Endothelial cell (in vitro differentiated cells): Measurements from ENCODE around the gene ST8SIA1. TPM values are rescaled to one million over a fixed set of nuclear protein-coding genes. Genes with fewer than 3 reads are reported as not detected.

Experiments
- DNase-seq: peaks from one replicate; pipeline ENCODE4 v3.0.0; 2021; ENCODE audit warnings: low spot score
- H3K27ac Mint-ChIP-seq: one replicate; pipeline ENCODE4 v1.8.0; 2021; ENCODE audit warnings: mixed read lengths, inconsistent platforms; ENCODE audit not compliant: unreplicated experiment
- H3K27me3 Mint-ChIP-seq: one replicate; pipeline ENCODE4 v1.8.0; 2021; ENCODE audit warnings: mild to moderate bottlenecking, moderate library complexity, mixed read lengths, inconsistent platforms; ENCODE audit not compliant: unreplicated experiment
- H3K36me3 Mint-ChIP-seq: one replicate; pipeline ENCODE4 v1.8.0; 2021; ENCODE audit warnings: mild to moderate bottlenecking, low read depth, mixed read lengths, inconsistent platforms; ENCODE audit not compliant: unreplicated experiment
- H3K4me1 Mint-ChIP-seq: one replicate; pipeline ENCODE4 v1.8.0; 2021; ENCODE audit warnings: mild to moderate bottlenecking, mixed read lengths, inconsistent platforms; ENCODE audit not compliant: unreplicated experiment
- H3K4me3 Mint-ChIP-seq: one replicate; pipeline ENCODE4 v1.8.0; 2021; ENCODE audit warnings: mild to moderate bottlenecking, mixed read lengths, inconsistent platforms; ENCODE audit not compliant: unreplicated experiment
- H3K9me3 Mint-ChIP-seq: one replicate; pipeline ENCODE4 v1.8.0; 2021; ENCODE audit warnings: mixed read lengths, inconsistent platforms; ENCODE audit not compliant: unreplicated experiment
- total RNA-seq: library from RNA; stranded (reverse); fragmentation: NEBNext Ultra II Directional; extraction: Animal tissue kit (Norgen Biotek cat#: 25700); gene quantifications from one replicate; pipeline ENCODE4 v1.2.1, GENCODE V29; 2021; ENCODE audit not compliant: unreplicated experiment
- TF ChIP-seq, protein P1 (sequence below): fragments of 200-600 bp; sonication (generic); IDR thresholded peaks from one replicate; pipeline ENCODE4 v1.5.0; 2021; ENCODE audit warnings: antibody characterized with exemption; ENCODE audit not compliant: unreplicated experiment

The ST8SIA1 gene
- total RNA-seq, 1 donor from 2014 or later: 0.77 TPM

DNA sequence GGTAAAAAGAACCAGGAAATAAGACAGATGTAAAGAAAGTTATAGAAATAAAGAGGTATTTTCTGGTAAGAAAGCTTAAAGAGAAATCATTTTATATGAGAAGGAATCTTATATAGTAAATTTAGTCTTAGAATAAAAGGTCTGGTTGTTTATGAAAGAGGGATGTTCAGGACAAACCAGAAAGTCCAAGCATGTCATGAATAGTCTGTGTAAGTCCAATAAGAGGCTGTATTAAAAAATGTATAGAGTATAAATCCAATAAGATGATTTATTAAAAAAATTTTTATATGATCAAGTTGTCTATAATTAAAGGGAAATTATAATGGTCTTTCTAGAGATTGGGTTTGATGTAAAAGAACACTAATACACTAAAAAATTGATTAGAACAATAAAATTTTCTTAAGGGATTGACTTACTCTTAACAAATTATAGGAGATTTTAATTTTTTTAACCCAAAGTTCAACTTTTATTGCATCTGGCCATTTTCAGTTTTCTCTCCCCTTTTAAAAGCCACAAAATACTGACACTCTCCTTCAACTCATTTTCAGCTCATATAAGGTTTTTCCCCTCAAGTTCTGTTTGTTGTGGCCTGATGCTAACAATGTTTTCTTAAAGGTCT is 35.1 kb downstream of the ST8SIA1 start:
- H3K36me3 Mint-ChIP-seq: no peaks in the 10 kb centered on the region
- H3K27me3 Mint-ChIP-seq: no peaks in the 10 kb centered on the region
- H3K4me1 Mint-ChIP-seq: no peaks in the 10 kb centered on the region
- no peaks in the 10 kb centered on the region for H3K9me3 Mint-ChIP-seq
- no peak overlapping the region for H3K27ac Mint-ChIP-seq
- TF ChIP-seq, protein P1, sequence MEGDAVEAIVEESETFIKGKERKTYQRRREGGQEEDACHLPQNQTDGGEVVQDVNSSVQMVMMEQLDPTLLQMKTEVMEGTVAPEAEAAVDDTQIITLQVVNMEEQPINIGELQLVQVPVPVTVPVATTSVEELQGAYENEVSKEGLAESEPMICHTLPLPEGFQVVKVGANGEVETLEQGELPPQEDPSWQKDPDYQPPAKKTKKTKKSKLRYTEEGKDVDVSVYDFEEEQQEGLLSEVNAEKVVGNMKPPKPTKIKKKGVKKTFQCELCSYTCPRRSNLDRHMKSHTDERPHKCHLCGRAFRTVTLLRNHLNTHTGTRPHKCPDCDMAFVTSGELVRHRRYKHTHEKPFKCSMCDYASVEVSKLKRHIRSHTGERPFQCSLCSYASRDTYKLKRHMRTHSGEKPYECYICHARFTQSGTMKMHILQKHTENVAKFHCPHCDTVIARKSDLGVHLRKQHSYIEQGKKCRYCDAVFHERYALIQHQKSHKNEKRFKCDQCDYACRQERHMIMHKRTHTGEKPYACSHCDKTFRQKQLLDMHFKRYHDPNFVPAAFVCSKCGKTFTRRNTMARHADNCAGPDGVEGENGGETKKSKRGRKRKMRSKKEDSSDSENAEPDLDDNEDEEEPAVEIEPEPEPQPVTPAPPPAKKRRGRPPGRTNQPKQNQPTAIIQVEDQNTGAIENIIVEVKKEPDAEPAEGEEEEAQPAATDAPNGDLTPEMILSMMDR: no peak
- no peak overlapping the region for H3K4me3 Mint-ChIP-seq
- no peak for DNase-seq

DNA sequence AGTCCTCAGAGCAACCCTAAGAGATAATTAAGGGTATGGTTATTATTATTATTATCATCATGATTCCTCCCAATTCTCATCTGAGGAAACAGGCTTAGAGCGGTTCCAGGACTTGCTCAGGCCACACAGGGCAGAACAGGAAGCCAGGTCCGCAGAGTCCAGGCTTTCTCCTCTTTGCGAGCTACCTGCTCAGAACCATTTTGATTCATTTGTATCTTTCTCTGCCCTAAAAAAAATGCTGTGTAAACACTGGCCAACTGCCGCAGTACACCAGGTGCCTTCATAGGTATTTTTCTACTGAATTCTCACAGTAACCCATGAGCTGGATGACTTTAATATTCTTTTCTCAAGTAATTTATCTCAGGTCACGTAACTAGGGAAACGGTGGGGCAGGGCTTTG is 45.3 kb downstream of the ST8SIA1 start:
- Mint-ChIP-seq H3K4me3 (no peak overlapping the region), H3K9me3 (no peaks in the 10 kb centered on the region), H3K36me3 (no peaks in the 10 kb centered on the region), H3K27ac (no peak overlapping the region), H3K4me1 (peaks cover 5% of the 10 kb centered on the region), H3K27me3 (no peaks in the 10 kb centered on the region)
- TF ChIP-seq, protein P1: no peak
- DNase-seq: no peak

DNA sequence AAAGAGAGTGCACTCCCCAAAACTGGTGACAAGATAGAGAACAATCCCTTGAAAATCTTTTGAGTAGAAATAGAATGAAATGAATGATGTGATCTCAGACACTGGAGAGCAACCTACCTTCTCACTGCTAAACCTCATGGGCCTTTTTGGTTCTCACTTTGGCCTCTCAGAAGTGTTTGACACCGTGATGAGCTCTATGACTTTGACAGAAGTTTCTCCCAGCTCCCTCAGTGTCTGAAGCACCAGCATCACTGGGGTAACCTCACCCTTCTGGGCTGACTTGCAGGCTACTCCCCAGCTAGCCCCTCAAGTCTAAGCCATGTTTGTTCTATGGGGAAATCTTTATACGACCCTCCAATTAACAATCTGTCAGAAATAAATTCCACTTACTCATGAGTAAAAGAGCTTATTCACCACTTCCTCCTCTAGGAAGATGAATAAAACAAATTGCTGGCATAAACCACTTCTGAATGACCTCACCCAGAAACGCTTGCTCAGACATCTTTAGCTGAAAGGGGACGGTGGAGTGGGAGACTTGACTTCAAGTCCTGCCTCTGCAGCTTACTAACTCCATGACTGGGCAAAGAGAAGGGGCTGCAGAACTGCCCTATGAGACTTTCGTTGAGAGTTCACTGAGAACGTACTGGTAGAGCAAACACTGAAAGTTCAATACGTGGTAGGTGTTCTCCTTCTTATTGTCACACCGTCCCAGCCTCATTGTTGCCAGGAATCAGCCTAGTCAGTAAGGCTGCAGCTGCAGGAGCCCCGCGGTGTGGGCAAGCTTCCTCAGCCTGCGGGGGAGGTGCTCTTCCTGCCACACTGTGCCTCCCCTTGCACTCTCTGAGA is 46.5 kb downstream of the ST8SIA1 start:
- TF ChIP-seq, protein P1: no peak
- no peaks in the 10 kb centered on the region for H3K9me3 Mint-ChIP-seq
- H3K4me1 Mint-ChIP-seq: peaks cover 3% of the 10 kb centered on the region
- no peaks in the 10 kb centered on the region for H3K36me3 Mint-ChIP-seq
- H3K4me3 Mint-ChIP-seq: no peak overlapping the region
- H3K27ac Mint-ChIP-seq: no peak overlapping the region
- no peak for DNase-seq
- no peaks in the 10 kb centered on the region for H3K27me3 Mint-ChIP-seq

DNA sequence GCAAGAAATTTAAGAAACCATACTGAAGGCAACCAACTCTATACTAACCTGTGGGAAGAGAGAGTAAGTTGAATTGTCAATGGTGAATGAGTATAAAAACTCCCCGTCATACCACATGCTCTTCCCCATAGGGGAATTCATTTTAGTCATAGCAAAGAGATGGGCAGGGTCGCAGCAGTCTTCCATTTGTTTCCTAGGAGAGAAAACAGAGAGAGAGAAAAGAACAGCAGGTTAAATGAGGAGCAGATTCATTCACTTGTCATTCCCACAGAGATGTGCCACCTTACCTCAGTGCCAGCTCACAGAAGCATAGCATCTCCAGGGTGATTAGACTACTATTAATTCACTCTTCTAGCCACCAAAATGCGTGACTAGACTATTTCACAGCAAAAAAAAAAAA is 47.4 kb downstream of the ST8SIA1 start:
- Mint-ChIP-seq H3K9me3 (no peaks in the 10 kb centered on the region), H3K36me3 (no peaks in the 10 kb centered on the region), H3K27me3 (no peaks in the 10 kb centered on the region), H3K27ac (no peak overlapping the region), H3K4me3 (no peak overlapping the region), H3K4me1 (peaks cover 3% of the 10 kb centered on the region)
- TF ChIP-seq, protein P1: no peak
- no peak for DNase-seq

DNA sequence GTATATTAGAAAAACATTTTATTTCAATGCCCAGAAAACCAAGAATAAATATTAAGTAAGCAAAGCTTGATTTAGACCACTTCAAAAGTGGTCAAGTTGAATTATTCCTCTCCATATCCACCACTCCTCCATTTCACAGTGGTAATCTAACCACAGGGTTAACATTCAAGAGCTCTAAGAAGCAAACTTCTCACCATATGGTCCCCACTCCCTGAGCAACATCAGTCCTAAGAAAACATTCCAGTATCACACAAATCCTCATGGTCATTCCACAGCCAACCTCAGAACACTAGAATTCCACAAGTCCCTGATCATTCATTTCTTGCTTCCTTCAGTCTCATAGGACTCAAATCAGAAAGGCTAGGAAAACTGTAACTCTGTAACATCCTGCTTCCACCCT is 47.9 kb downstream of the ST8SIA1 start:
- Mint-ChIP-seq H3K27me3 (no peaks in the 10 kb centered on the region), H3K27ac (no peak overlapping the region), H3K4me1 (peaks cover 3% of the 10 kb centered on the region), H3K9me3 (no peaks in the 10 kb centered on the region), H3K4me3 (no peak overlapping the region), H3K36me3 (no peaks in the 10 kb centered on the region)
- TF ChIP-seq, protein P1: no peak
- DNase-seq: no peak
